ENCODE measurements around the gene PCDH10.

Gene PCDH10

GRCh38 chr4:133127500-133127899, 21.6 kb upstream of the PCDH10 start:
- in situ Hi-C loops (cut with HindIII; ENCODE audit: low sequenced_read_pairs): no loop called here
- no peak overlapping the region for H3K4me3 ChIP-seq (ENCODE audit: low read depth, low read length)
- TF ChIP-seq, protein P1, sequence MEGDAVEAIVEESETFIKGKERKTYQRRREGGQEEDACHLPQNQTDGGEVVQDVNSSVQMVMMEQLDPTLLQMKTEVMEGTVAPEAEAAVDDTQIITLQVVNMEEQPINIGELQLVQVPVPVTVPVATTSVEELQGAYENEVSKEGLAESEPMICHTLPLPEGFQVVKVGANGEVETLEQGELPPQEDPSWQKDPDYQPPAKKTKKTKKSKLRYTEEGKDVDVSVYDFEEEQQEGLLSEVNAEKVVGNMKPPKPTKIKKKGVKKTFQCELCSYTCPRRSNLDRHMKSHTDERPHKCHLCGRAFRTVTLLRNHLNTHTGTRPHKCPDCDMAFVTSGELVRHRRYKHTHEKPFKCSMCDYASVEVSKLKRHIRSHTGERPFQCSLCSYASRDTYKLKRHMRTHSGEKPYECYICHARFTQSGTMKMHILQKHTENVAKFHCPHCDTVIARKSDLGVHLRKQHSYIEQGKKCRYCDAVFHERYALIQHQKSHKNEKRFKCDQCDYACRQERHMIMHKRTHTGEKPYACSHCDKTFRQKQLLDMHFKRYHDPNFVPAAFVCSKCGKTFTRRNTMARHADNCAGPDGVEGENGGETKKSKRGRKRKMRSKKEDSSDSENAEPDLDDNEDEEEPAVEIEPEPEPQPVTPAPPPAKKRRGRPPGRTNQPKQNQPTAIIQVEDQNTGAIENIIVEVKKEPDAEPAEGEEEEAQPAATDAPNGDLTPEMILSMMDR (IDR thresholded peaks at IDR 0.05; ENCODE audit: low read depth, low read length): no peak
- no peak for DNase-seq (ENCODE audit: low read depth, low spot score)

DNA sequence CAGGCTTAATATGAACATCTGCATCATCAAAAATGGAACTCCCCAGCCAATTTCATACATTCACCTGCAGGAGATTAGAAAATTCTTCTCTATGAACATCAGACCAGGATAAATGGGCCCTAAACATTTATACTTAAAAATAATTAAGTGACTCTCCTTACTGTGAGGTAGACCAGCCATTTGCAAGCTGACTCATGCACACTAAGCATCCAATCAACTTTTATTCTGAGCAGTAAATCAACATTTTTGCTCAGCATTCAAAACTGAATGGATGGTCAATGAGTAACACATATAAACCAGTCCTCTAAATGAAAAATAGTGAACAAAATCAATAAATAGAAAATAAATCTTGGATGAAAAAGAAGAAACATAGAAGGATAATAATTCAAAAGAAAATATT, 19.9 kb upstream of the PCDH10 start:
- peak; percentile 8 for DNase-seq (ENCODE audit: low read depth, low spot score)
- in situ Hi-C loops (cut with HindIII; ENCODE audit: low sequenced_read_pairs): no loop called here
- TF ChIP-seq, protein P1 (IDR thresholded peaks at IDR 0.05; ENCODE audit: low read depth, low read length): no peak
- no peak overlapping the region for H3K4me3 ChIP-seq (ENCODE audit: low read depth, low read length)

DNA sequence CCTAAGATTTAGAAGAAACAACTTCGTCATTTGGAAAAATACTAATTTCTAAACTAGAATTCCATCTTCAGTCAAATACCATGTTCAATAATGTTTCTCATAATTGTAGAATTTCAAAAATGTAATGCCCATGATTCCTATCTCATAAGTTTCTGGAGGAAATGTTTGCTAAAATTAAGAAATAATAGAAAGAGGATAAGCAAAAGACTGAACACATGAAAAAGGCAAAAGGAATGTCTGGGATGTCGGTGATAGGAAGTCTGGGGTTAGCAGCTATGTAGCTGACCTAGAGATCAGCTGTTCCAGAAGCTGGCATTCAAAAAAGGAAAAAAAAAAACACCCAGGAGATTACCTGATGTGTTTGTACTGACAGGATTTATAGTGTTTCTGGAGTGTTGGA, 18.9 kb upstream of the PCDH10 start:
- TF ChIP-seq, protein P1 (IDR thresholded peaks at IDR 0.05; ENCODE audit: low read depth, low read length): no peak
- in situ Hi-C loops (cut with HindIII; ENCODE audit: low sequenced_read_pairs): no loop called here
- no peak overlapping the region for H3K4me3 ChIP-seq (ENCODE audit: low read depth, low read length)
- DNase-seq (ENCODE audit: low read depth, low spot score): peak; percentile 64

DNA sequence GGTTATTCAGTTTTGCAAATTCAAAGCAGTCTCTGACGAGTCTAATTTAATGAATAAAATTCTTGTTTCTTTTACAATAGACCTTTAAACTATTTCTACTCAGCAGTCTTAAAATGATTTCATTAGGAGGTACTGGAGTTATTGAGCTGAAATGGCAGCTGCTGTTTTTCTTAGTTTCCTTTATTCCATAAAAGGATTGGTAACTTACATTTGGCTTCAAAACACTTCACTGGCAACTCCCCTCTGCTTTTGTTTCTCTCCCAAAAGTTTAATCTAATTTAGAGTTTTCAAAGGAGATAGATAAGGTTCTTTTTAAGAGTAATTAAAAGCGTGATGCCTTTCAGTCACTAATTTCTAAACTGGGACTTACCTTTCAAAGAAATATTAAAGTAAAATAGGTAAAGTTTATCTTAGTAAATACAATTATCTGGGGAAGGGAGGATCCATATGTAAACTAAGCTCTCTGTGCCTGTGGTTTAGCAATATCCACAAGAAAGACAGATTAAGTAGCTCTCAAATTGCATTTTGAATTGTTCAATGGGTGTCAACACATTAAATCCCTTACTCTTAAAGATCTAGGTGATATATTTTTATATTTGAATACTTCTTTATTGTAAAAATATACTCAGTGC, 17.1 kb upstream of the PCDH10 start:
- no peak for DNase-seq (ENCODE audit: low read depth, low spot score)
- no peak overlapping the region for H3K4me3 ChIP-seq (ENCODE audit: low read depth, low read length)
- in situ Hi-C loops (cut with HindIII; ENCODE audit: low sequenced_read_pairs): no loop called here
- TF ChIP-seq, protein P1 (IDR thresholded peaks at IDR 0.05; ENCODE audit: low read depth, low read length): no peak

DNA sequence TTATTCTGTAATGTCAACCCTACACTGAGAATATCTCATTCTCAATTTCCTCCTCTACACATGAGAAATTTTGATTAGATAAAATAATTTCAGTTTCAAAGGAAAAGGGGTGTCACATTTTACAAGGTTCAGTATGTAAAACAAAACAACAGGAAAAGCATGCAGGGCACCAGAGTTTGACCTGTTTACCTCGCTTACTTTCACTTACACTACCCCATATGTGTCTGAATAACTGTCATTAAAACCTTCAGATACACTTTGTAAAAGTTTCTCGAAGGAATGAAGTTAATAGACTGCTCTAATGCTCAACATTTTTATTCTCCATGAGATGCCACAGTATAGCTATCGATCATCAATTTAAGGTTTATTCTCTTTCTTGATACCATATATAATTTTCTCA, 12.3 kb upstream of the PCDH10 start:
- no peak overlapping the region for H3K4me3 ChIP-seq (ENCODE audit: low read depth, low read length)
- no peak for DNase-seq (ENCODE audit: low read depth, low spot score)
- in situ Hi-C loops (cut with HindIII; ENCODE audit: low sequenced_read_pairs): no loop called here
- TF ChIP-seq, protein P1 (IDR thresholded peaks at IDR 0.05; ENCODE audit: low read depth, low read length): no peak

GRCh38 chr4:133137571-133137970, 11.5 kb upstream of the PCDH10 start:
- no peak overlapping the region for H3K4me3 ChIP-seq (ENCODE audit: low read depth, low read length)
- TF ChIP-seq, protein P1 (IDR thresholded peaks at IDR 0.05; ENCODE audit: low read depth, low read length): peak; percentile 16
- DNase-seq (ENCODE audit: low read depth, low spot score): no peak
- in situ Hi-C loops (cut with HindIII; ENCODE audit: low sequenced_read_pairs): no loop called here

Measured in astrocyte of the spinal cord (primary cell).